GM19324 (cell line): ENCODE results near the gene GNAO1.

Experiments used
- ATAC-seq: cut with Tn5 transposase; IDR thresholded peaks from one replicate; pipeline ENCODE4 v1.9.1; 2021; ENCODE audit warnings: mild to moderate bottlenecking, moderate library complexity; ENCODE audit not compliant: unreplicated experiment, low FRiP score

The GNAO1 gene

GRCh38 chr16:56262148-56262547, 70.9 kb downstream of the GNAO1 start:
- no peak for ATAC-seq

GRCh38 chr16:56262551-56263245, 71.4 kb downstream of the GNAO1 start:
- ATAC-seq = no peak

- ATAC-seq = no peak
Measured at GRCh38 chr16:56263711-56264608, 72.7 kb downstream of the GNAO1 start.

- no peak for ATAC-seq
Measured at GRCh38 chr16:56264609-56264972, 73.3 kb downstream of the GNAO1 start.

GRCh38 chr16:56265184-56265583, 73.9 kb downstream of the GNAO1 start:
- no peak for ATAC-seq

GRCh38 chr16:56265746-56266145, 74.5 kb downstream of the GNAO1 start:
- no peak for ATAC-seq

GRCh38 chr16:56266641-56267607, 75.6 kb downstream of the GNAO1 start:
- no peak for ATAC-seq

- ATAC-seq = no peak
Measured at GRCh38 chr16:56267888-56268287, 76.6 kb downstream of the GNAO1 start.

GRCh38 chr16:56268799-56269198, 77.5 kb downstream of the GNAO1 start:
- ATAC-seq = no peak

- ATAC-seq = no peak
Measured at GRCh38 chr16:56269281-56269680, 78.0 kb downstream of the GNAO1 start.

- no peak for ATAC-seq
Measured at GRCh38 chr16:56269811-56270684, 78.8 kb downstream of the GNAO1 start.

GRCh38 chr16:56270828-56271227, 79.5 kb downstream of the GNAO1 start:
- no peak for ATAC-seq

GRCh38 chr16:56272583-56272894, 81.2 kb downstream of the GNAO1 start:
- ATAC-seq = no peak

GRCh38 chr16:56273615-56274014, 82.3 kb downstream of the GNAO1 start:
- no peak for ATAC-seq

GRCh38 chr16:56274369-56274768, 83.1 kb downstream of the GNAO1 start:
- ATAC-seq = no peak

GRCh38 chr16:56275076-56275475, 83.8 kb downstream of the GNAO1 start:
- no peak for ATAC-seq

- no peak for ATAC-seq
Measured at GRCh38 chr16:56275801-56276200, 84.5 kb downstream of the GNAO1 start.

- ATAC-seq = no peak
Measured at GRCh38 chr16:56277075-56277474, 85.8 kb downstream of the GNAO1 start.

GRCh38 chr16:56278196-56278855, 87.0 kb downstream of the GNAO1 start:
- no peak for ATAC-seq
